ENCODE results near the gene SYK.

Gene SYK

GRCh38 chr9:90853945-90854344, 52.3 kb downstream of the SYK start:
- no peak for DNase-seq

GRCh38 chr9:90854637-90855175, 53.1 kb downstream of the SYK start:
- no peak for DNase-seq

- DNase-seq = peak in 1 of 14 donors; percentile 59
These were observed 53.7 kb downstream of the SYK start for GRCh38 chr9:90855208-90855902.

GRCh38 chr9:90857091-90857490, 55.5 kb downstream of the SYK start:
- no peak for DNase-seq

- no peak for DNase-seq
These were observed 56.2 kb downstream of the SYK start for GRCh38 chr9:90857855-90858254.

- DNase-seq = peak in 1 of 14 donors; percentile 8
These were observed 56.9 kb downstream of the SYK start for GRCh38 chr9:90858457-90858901.

- no peak for DNase-seq
These were observed 58.8 kb downstream of the SYK start for GRCh38 chr9:90860382-90860781.

GRCh38 chr9:90860826-90861225, 59.2 kb downstream of the SYK start:
- no peak for DNase-seq

GRCh38 chr9:90861380-90861779, 59.8 kb downstream of the SYK start:
- DNase-seq = no peak

- DNase-seq = no peak
These were observed 60.5 kb downstream of the SYK start for GRCh38 chr9:90861826-90862740.

GRCh38 chr9:90864779-90865178, 63.2 kb downstream of the SYK start:
- no peak for DNase-seq

- no peak for DNase-seq
These were observed 65.5 kb downstream of the SYK start for GRCh38 chr9:90867101-90867500.

GRCh38 chr9:90868555-90868954, 66.9 kb downstream of the SYK start:
- DNase-seq = no peak

GRCh38 chr9:90869361-90869760, 67.7 kb downstream of the SYK start:
- no peak for DNase-seq

- DNase-seq = peak in 1 of 14 donors; percentile 35
These were observed 69.2 kb downstream of the SYK start for GRCh38 chr9:90870621-90871326.

- DNase-seq = no peak
These were observed 69.8 kb downstream of the SYK start for GRCh38 chr9:90871327-90871935.

- DNase-seq = no peak
These were observed 71.2 kb downstream of the SYK start for GRCh38 chr9:90872835-90873294.

- no peak for DNase-seq
These were observed 71.8 kb downstream of the SYK start for GRCh38 chr9:90873422-90873821.

GRCh38 chr9:90874194-90874593, 72.6 kb downstream of the SYK start:
- DNase-seq = no peak

- DNase-seq = no peak
These were observed 76.9 kb downstream of the SYK start for GRCh38 chr9:90878562-90878961.

GRCh38 chr9:90880066-90880465, 78.4 kb downstream of the SYK start:
- no peak for DNase-seq

- no peak for DNase-seq
These were observed 79.0 kb downstream of the SYK start for GRCh38 chr9:90880669-90881068.

Measured in C1 segment of cervical spinal cord (tissue), 14 donors.